ENCODE results near the gene OR10H3.
"Not testable (repeated sequence)": the region's sequence is repeated elsewhere in the genome, so short reads cannot be mapped to it uniquely, and the experiment has no call there.

The OR10H3 gene

DNA sequence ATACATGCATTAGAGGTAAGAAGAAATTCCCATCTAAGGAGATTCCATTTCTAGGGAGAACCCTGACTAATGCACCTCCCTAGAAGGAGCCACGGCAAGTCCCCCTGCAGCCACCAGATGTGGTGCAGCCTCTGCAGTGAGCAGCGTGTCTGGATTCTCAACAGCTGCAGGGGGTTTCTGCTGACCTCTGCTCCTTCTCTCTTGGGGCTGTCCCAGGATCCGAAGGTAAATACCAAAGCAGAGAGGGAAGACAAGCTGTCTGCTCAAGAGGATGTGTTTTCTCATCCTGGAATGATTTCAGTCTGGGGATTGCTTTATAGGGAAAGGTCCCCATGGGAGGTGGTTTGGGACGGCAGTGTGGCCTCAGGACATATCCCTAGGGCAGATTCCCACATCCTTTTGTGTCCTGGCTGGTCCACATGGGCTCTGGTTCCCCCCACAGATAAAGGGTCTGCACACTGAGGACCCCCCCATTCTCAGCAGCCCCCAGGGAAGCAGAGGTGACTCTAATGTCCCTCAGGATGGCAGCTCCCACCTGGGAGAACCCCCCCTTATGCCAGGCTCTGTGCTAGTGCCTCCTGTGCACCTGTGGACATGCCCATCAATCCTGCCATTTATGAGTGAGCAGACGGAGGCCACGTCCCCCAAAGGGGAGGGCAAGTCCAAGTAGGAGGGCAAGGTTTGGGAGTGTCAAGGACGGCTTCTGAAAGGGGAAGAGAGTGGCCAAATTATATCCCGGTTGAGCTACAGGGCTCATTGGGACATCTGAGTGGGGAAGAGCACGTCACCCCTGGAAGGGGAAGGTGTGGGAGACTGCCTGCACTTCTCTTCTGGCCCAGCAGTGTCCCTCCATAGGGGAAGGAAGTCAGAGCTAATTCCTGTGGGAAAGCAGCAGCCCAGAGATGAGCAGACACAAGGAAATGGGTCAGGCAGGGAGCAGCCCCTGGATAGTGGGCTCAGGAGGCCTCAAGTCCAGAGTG is 39.5 kb downstream of the OR10H3 start:
- DNase-seq (ENCODE audit: low read depth in 1 of 2, low spot score in 1 of 2) = no peak

- no peak for DNase-seq (ENCODE audit: low read depth in 1 of 2, low spot score in 1 of 2)
These were observed 42.1 kb downstream of the OR10H3 start for GRCh38 chr19:15779756-15780476.

- no peak for DNase-seq (ENCODE audit: low read depth in 1 of 2, low spot score in 1 of 2)
These were observed 43.0 kb downstream of the OR10H3 start for GRCh38 chr19:15780610-15781418.

DNA sequence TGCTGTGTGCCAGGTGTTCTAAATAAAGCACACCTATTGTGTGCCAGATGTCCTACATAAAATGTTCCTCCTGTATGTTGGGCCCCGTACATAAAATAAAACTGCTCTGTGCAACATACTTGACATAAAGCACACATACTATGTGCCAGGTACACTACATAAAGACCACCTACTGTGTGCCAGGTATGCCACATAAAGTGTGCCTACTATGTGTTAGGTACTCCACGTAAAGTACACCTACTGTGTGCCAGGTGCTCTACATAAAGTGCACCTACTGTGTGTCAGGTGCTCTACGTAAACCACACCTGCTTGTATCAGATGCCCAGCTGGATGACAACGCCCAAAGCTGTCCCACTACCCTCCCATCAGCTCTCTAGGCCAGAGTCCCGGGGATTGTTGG is 43.9 kb downstream of the OR10H3 start:
- no peak for DNase-seq (ENCODE audit: low read depth in 1 of 2, low spot score in 1 of 2)

GRCh38 chr19:15782211-15782610 is 44.4 kb downstream of the OR10H3 start:
- DNase-seq (ENCODE audit: low read depth in 1 of 2, low spot score in 1 of 2) = no peak

GRCh38 chr19:15782896-15783295 is 45.1 kb downstream of the OR10H3 start:
- not testable (repeated sequence) for DNase-seq (ENCODE audit: low read depth in 1 of 2, low spot score in 1 of 2)

DNA sequence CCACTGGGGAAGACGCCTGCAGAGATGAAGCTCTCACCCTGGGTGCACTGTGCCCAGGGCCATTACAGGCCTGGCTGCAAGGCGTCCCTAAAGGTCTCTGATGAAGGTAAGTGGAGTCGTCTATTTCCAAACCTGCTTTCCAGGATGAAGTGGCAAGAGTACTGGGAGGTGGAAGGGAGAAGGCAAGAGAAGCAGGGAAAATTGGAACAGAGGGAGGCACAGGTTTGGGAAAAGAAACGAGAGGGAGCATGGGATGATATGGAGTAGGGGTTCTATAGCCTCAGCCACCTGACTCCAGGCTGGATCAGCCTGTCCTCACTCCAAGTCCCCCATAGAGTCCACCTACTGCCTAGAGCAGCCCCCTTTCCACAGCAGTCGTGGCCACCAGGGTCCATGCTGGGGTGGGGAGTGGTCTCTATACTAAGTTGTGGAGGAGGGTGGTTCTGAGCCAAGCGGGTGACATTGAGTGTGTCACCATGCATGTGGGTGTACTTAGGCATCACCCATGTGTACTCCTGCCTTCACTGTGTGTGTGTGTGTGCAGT is 49.9 kb downstream of the OR10H3 start, which contains the start of gene OR10H5:
OR10H5 (plus strand) TSS at position 51 of the 545 bp plus-strand sequence. CDS start 6,388 bp downstream, outside the sequence.
- no peak for DNase-seq (ENCODE audit: low read depth in 1 of 2, low spot score in 1 of 2)

GRCh38 chr19:15788594-15789270 is 50.9 kb downstream of the OR10H3 start:
- no peak for DNase-seq (ENCODE audit: low read depth in 1 of 2, low spot score in 1 of 2)

DNA sequence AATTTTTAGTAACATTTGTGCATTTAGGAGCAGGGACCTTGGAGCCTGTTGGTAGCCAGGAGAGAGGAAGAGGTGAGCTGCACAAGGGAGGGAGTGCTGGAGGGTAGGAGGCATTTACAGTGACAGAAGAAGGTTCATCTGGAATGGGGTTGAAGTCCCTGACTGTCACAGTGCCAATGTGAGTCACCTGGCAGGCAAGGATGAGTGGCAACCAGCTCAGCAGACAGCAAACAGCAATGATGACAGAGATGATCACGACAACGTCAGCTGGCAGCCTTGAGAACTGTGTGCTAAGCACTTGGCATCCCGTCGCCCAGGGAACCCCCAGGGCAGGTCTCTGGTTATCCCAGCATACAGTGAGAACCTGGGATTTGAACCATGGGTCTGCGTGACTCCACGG is 52.3 kb downstream of the OR10H3 start:
- no peak for DNase-seq (ENCODE audit: low read depth in 1 of 2, low spot score in 1 of 2)
